ENCODE measurements around the gene VAT1L.

Gene VAT1L, protein sequence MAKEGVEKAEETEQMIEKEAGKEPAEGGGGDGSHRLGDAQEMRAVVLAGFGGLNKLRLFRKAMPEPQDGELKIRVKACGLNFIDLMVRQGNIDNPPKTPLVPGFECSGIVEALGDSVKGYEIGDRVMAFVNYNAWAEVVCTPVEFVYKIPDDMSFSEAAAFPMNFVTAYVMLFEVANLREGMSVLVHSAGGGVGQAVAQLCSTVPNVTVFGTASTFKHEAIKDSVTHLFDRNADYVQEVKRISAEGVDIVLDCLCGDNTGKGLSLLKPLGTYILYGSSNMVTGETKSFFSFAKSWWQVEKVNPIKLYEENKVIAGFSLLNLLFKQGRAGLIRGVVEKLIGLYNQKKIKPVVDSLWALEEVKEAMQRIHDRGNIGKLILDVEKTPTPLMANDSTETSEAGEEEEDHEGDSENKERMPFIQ

DNA sequence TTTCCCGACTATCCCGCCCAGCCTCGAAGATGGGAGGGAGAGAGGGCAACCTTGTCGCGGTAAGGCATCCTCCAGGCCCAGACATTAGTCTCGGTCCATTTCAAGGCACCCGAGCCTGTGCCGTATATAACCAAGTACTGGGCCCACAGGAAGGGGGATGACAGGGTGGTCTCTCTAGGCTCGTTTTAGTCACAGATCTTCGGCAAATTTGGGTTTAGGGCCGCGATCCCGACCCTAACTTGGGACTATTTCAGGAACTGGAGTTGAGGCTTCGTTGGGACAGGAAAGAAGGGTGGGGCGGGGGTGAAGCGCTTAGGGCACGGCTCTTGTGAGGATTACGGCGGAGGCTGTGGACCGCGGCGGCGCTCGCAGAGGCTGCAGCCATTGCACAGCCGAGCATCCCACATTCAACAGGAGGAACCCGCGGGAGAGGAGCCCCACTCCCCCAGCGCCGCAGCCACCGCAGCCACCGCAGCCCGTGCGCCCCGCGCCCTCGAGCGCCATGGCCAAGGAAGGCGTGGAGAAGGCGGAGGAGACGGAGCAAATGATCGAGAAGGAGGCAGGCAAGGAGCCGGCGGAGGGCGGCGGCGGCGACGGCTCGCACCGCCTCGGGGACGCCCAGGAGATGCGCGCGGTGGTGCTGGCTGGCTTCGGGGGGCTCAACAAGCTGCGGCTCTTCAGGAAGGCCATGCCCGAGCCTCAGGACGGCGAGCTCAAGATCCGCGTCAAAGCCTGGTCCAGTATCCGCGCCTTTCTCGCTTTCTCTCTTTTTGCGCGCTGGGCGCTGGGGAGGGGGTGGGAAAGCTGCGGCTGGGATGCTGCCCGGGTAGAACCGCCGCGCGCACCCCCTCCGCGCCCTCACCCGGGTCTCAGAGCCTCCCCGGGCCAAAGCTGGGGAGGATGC lies at the start of gene VAT1L:
VAT1L (plus strand) TSS at position 384 of the 904 bp plus-strand sequence; CDS start at position 503, 119 bp downstream.
- DNase-seq (ENCODE audit: low read depth, low spot score): no peak

DNA sequence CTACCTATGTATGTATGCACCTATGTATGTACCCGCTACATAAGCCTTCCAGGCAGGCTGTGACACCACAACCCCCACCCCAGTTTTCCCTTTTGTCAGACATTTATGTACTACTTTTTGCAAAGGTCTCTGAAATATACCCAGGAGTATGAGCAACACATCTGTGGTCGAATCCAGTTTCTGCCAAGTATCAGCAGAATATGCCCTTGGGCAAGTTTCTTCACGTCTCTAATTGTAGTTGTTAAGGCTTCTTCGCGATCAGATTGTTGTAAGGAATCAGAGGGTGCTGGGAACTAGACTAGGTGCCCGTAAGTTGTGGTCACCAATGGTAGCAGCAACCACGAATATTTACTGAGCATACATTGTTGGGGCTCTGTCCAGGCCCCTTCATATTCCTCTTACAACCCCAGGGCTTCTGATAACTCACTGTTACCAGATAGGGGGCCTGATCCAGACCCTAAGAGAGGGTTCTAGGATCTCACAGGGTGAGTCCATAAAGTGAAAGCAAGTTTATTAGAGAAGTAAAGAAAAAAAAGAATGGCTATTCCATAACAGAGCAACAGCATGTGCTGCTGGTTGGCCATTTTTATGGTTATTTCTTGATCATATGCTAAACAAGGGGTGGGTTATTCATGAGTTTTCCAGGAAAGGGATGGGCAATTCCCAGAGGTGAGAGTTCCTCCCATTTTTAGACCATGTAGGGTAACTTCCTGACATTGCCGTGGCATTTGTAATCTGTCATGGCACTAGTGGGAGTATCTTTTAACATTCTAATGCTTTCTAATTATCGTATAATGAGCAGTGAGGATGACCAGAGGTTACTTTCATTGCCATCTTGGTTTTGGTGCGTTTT lies 49.4 kb upstream of the VAT1L start:
- no peak for DNase-seq (ENCODE audit: low read depth, low spot score)

- no peak for DNase-seq (ENCODE audit: low read depth, low spot score)
Observed at GRCh38 chr16:77739559-77739892, 48.8 kb upstream of the VAT1L start.

DNA sequence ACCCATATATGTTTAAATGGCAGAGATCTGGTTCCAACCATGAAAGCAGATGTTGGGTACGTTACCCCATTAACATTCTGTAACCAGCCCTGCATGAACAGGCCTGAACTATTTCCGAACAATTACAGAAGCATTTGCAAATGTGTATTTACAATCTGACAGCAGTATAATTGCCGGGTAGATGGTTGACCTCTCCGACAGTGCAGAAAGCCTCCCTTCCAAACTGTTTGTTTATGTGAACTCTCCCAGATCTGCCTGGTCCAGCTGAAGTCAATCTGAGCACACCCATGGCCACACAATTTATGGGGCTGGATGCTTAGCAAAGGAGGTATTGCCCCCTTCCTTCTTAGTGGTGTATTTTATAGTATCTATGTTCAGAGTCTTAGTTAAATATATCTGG lies 44.2 kb upstream of the VAT1L start:
- DNase-seq (ENCODE audit: low read depth, low spot score): no peak

GRCh38 chr16:77745972-77746371 lies 42.4 kb upstream of the VAT1L start:
- DNase-seq (ENCODE audit: low read depth, low spot score): no peak

GRCh38 chr16:77748421-77749005 lies 39.9 kb upstream of the VAT1L start:
- DNase-seq (ENCODE audit: low read depth, low spot score): no peak

GRCh38 chr16:77749415-77749814 lies 38.9 kb upstream of the VAT1L start:
- no peak for DNase-seq (ENCODE audit: low read depth, low spot score)

- DNase-seq (ENCODE audit: low read depth, low spot score): no peak
Observed at GRCh38 chr16:77758046-77758445, 30.3 kb upstream of the VAT1L start.

DNA sequence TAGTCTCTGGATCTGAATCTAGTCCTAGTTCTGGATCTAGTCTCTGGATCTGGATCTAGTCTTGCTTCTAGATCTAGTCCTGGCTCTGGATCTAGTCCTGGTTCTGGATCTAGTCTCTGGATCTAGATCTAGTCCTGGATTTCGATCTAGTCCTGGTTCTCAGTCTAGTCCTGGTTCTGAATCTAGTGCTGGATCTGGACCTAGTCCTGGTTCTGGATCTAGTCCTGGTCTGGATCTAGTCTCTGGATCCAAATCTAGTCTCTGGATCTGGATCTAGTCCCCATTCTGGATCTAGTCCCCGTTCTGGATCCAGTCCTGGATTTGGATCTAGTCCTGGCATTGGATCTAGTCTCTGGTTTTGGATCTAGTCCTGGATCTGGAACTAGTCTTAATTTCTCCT lies 29.9 kb upstream of the VAT1L start:
- no peak for DNase-seq (ENCODE audit: low read depth, low spot score)

GRCh38 chr16:77759201-77759600 lies 29.2 kb upstream of the VAT1L start:
- DNase-seq (ENCODE audit: low read depth, low spot score): no peak

DNA sequence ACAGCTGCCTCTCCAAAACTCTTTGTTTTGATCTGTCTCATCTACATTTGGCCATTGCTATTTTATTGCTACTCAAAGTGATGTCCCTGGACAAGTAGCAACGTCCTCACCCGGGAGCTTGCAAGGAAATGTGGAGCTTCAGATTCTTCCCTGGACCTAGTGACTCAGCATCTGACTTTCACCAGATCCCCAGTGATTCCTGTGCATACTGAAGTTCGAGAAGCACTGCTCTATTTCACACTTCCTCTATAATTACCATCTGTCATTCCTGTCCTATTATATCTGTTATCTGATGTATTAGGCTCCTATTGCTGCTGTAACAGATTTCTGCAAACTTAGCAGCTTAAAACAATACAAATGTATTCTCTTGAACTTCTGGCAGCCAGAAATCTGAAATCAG lies 28.5 kb upstream of the VAT1L start:
- DNase-seq (ENCODE audit: low read depth, low spot score): no peak

- DNase-seq (ENCODE audit: low read depth, low spot score): no peak
Observed at GRCh38 chr16:77760800-77761199, 27.6 kb upstream of the VAT1L start.

GRCh38 chr16:77761204-77761603 lies 27.2 kb upstream of the VAT1L start:
- DNase-seq (ENCODE audit: low read depth, low spot score): no peak

- no peak for DNase-seq (ENCODE audit: low read depth, low spot score)
Observed at GRCh38 chr16:77762262-77762661, 26.1 kb upstream of the VAT1L start.

DNA sequence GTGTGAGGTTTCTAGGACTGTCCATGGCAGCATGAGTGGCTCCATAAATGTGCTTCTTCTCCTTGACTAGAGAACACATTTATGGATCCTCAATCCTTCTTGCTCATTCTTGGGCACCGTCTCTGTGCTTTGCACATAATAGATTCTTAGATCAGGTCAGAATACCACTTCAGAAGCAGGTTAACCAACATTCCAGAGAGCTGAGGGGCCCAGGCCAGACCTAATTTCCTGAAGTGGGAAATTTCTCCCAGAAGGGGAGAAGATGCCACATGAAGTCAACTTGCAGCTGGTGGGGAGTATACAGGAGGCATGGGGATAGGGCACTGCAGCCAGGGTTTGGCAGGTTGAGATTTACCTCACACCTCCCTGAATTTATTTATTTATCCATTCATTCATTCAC lies 24.4 kb upstream of the VAT1L start:
- DNase-seq (ENCODE audit: low read depth, low spot score): no peak

DNA sequence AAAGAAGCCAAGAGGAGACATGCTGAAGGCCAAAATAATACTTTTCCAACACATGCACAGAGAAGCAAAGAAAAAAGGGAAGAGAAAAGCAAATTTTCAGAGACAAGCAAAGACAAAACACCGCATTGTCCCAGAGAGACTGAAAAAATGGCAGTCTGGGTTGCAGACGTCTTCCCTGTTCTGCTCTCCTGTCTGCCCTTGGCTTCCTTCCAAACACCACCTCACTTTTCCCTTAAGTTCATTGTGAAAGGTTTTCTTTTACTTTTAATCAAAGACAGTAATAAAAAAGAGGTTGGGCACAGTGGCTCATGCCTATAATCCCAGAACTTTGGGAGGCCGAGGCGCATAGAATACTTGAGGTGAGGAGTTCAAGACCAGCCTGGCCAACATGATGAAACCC lies 21.2 kb upstream of the VAT1L start:
- DNase-seq (ENCODE audit: low read depth, low spot score): no peak

- no peak for DNase-seq (ENCODE audit: low read depth, low spot score)
Observed at GRCh38 chr16:77767826-77768225, 20.5 kb upstream of the VAT1L start.

GRCh38 chr16:77775911-77776909 lies 12.2 kb upstream of the VAT1L start:
- DNase-seq (ENCODE audit: low read depth, low spot score): no peak

DNA sequence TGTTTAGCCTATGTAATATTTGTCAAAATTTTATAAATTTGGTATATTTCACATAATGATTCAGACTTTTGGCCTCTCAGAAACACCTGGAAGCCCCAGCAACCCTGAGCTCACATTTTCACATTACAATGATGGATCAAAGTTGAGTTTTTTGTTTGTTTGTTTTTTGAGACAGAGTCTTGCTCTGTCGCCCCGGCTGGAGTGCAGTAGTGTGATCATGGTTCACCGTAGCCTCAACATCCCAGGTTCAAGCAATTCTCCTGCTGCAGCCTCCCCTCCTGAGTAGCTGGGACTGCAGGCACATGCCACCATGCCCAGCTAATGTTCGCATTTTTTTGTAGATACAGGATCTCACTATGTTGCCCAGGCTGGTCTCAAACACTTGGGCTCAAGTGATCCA lies 10.6 kb upstream of the VAT1L start:
- DNase-seq (ENCODE audit: low read depth, low spot score): no peak

- DNase-seq (ENCODE audit: low read depth, low spot score): no peak
Observed at GRCh38 chr16:77780378-77780837, 8.0 kb upstream of the VAT1L start.
